Islet of Langerhans (tissue), 1 donor: ENCODE results near the gene PELO.

Source experiments
- FAIRE-seq: peaks from one replicate; lab custom pipeline; 2011; peaks lifted over from hg19 to GRCh38; lab: Jason Lieb, UNC

The PELO gene

GRCh38 chr5:52771343-52772039 is 16.2 kb upstream of the PELO start:
- FAIRE-seq: no peak

- FAIRE-seq: no peak
Observed at GRCh38 chr5:52772668-52773067, 15.0 kb upstream of the PELO start.

- no peak for FAIRE-seq
Observed at GRCh38 chr5:52773342-52773741, 14.4 kb upstream of the PELO start.

- FAIRE-seq: no peak
Observed at GRCh38 chr5:52774005-52774410, 13.7 kb upstream of the PELO start.

- no peak for FAIRE-seq
Observed at GRCh38 chr5:52776116-52776515, 11.6 kb upstream of the PELO start.

GRCh38 chr5:52777186-52777585 is 10.5 kb upstream of the PELO start:
- no peak for FAIRE-seq

GRCh38 chr5:52778781-52779180 is 8.9 kb upstream of the PELO start:
- no peak for FAIRE-seq

- FAIRE-seq: no peak
Observed at GRCh38 chr5:52779213-52779612, 8.5 kb upstream of the PELO start.

- no peak for FAIRE-seq
Observed at GRCh38 chr5:52783226-52783959, 4.3 kb upstream of the PELO start.

GRCh38 chr5:52784737-52785136 is 3.0 kb upstream of the PELO start:
- peak; percentile 68 for FAIRE-seq

GRCh38 chr5:52786391-52786790 is 1.3 kb upstream of the PELO start:
- peak; percentile 5 for FAIRE-seq

- peak; percentile 96 for FAIRE-seq
Observed at GRCh38 chr5:52786949-52787599, 642 bp upstream of the PELO start.

- FAIRE-seq: no peak
Observed at GRCh38 chr5:52788505-52788821, 747 bp downstream of the PELO start.

- FAIRE-seq: peak; percentile 72
Observed at GRCh38 chr5:52789378-52789777, 1.7 kb downstream of the PELO start.

GRCh38 chr5:52789851-52790250 is 2.1 kb downstream of the PELO start:
- FAIRE-seq: no peak

- no peak for FAIRE-seq
Observed at GRCh38 chr5:52791366-52791765, 3.6 kb downstream of the PELO start.

- no peak for FAIRE-seq
Observed at GRCh38 chr5:52794519-52794918, 6.8 kb downstream of the PELO start.

GRCh38 chr5:52796031-52796430 is 8.3 kb downstream of the PELO start:
- FAIRE-seq: peak; percentile 47

- FAIRE-seq: peak; percentile 17
Observed at GRCh38 chr5:52796516-52797103, 8.9 kb downstream of the PELO start.

- FAIRE-seq: no peak
Observed at GRCh38 chr5:52798938-52799337, 11.2 kb downstream of the PELO start.

- no peak for FAIRE-seq
Observed at GRCh38 chr5:52799358-52799982, 11.8 kb downstream of the PELO start.

- FAIRE-seq: no peak
Observed at GRCh38 chr5:52799983-52800393, 12.3 kb downstream of the PELO start.
